ENCODE results near the gene TBC1D16.

The TBC1D16 gene

GRCh38 chr17:79926142-79926604 is 109.5 kb downstream of the TBC1D16 start:
- no peak overlapping the region for H3K9ac ChIP-seq (ENCODE audit: low read length)
- H3K36me3 ChIP-seq (ENCODE audit: control insufficient read depth, insufficient read depth, low read length) = no peaks in the 10 kb centered on the region
- no peak overlapping the region for H3K4me3 ChIP-seq (ENCODE audit: low read depth, low read length)
- H3K9me3 ChIP-seq (ENCODE audit: control insufficient read depth, insufficient read depth, low read depth, low read length) = no peaks in the 10 kb centered on the region
- H3K27me3 ChIP-seq (ENCODE audit: control insufficient read depth, insufficient read depth, low read length) = peaks cover 33% of the 10 kb centered on the region
- H3K27ac ChIP-seq (ENCODE audit: low read depth, low read length) = no peak overlapping the region
- peaks cover 18% of the 10 kb centered on the region for H3K4me1 ChIP-seq (ENCODE audit: control insufficient read depth, insufficient read depth, low read length)

DNA sequence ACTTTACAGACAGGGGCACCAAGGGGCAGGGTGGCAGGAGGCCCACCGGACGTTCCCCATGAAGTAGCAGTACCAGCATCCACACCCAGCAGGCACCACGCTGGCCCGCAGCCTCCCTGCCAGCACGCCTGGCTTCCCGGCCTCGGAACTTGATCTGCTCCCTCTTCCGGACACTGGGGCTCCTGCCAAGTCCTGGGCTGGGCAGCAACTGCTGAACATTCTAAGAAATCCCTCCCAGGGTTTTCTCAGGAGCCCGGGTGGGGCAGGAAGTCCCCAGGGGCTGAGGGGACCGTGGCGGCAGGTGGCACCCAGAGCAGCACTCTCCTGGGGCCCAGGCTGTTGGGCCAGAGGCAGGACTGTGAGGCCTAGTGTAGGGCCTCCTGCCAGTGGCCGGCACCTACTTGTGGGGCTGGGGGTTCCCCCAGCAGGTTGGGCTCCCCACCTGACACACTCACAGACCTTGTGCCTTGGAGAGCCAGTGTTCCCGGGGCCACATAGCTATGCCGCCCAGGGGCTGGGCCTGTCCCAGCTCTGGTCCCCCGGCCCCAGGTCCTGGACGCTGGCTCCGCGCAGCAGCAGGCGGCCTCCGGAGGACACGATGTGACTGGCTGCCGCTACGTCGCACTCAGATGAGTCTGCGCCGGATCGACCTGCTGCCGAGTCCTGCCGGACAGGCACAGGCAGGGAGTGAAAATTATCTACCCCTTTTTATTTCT is 110.3 kb downstream of the TBC1D16 start:
- Histone ChIP-seq H3K27ac (ENCODE audit: low read depth, low read length) (no peak overlapping the region), H3K4me3 (ENCODE audit: low read depth, low read length) (no peak overlapping the region), H3K36me3 (ENCODE audit: control insufficient read depth, insufficient read depth, low read length) (no peaks in the 10 kb centered on the region), H3K9ac (ENCODE audit: low read length) (no peak overlapping the region), H3K27me3 (ENCODE audit: control insufficient read depth, insufficient read depth, low read length) (peaks cover 29% of the 10 kb centered on the region; the same call in 1 of the 2 replicates), H3K9me3 (ENCODE audit: control insufficient read depth, insufficient read depth, low read depth, low read length) (no peaks in the 10 kb centered on the region), H3K4me1 (ENCODE audit: control insufficient read depth, insufficient read depth, low read length) (peaks cover 13% of the 10 kb centered on the region; the same call in 1 of the 2 replicates)

- Histone ChIP-seq H3K36me3 (ENCODE audit: control insufficient read depth, insufficient read depth, low read length) (no peaks in the 10 kb centered on the region), H3K27ac (ENCODE audit: low read depth, low read length) (no peak overlapping the region), H3K27me3 (ENCODE audit: control insufficient read depth, insufficient read depth, low read length) (peaks cover 23% of the 10 kb centered on the region; the same call in 1 of the 2 replicates), H3K9me3 (ENCODE audit: control insufficient read depth, insufficient read depth, low read depth, low read length) (no peaks in the 10 kb centered on the region), H3K4me3 (ENCODE audit: low read depth, low read length) (no peak overlapping the region), H3K4me1 (ENCODE audit: control insufficient read depth, insufficient read depth, low read length) (peaks cover 12% of the 10 kb centered on the region; the same call in 1 of the 2 replicates), H3K9ac (ENCODE audit: low read length) (no peak overlapping the region)
Observed at GRCh38 chr17:79924639-79924976, 111.1 kb downstream of the TBC1D16 start.

GRCh38 chr17:79923974-79924638 is 111.6 kb downstream of the TBC1D16 start:
- H3K4me3 ChIP-seq (ENCODE audit: low read depth, low read length) = no peak overlapping the region
- H3K9me3 ChIP-seq (ENCODE audit: control insufficient read depth, insufficient read depth, low read depth, low read length) = no peaks in the 10 kb centered on the region
- H3K9ac ChIP-seq (ENCODE audit: low read length) = no peak overlapping the region
- H3K27ac ChIP-seq (ENCODE audit: low read depth, low read length) = no peak overlapping the region
- peaks cover 18% of the 10 kb centered on the region; the same call in 1 of the 2 replicates for H3K27me3 ChIP-seq (ENCODE audit: control insufficient read depth, insufficient read depth, low read length)
- H3K36me3 ChIP-seq (ENCODE audit: control insufficient read depth, insufficient read depth, low read length) = no peaks in the 10 kb centered on the region
- peaks cover 8% of the 10 kb centered on the region; the same call in 1 of the 2 replicates for H3K4me1 ChIP-seq (ENCODE audit: control insufficient read depth, insufficient read depth, low read length)

DNA sequence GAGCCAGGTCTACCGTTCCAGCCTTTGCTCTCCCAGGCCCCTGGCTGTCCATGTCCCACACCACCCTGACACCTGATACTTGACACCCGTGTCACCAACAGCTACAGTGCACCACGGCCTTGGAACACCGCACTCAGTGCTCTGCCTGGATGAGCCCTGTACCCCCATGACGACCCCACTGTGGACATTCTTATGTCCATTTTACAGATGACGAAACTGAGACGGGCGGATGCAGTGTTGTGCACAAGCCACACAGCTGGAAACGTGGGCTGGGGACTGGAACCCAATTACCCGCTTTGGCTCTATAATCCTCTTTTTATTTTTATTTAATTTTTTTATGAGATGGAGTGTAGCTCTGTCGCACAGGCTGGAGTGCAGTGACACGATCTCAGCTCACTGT is 112.9 kb downstream of the TBC1D16 start:
- Histone ChIP-seq H3K36me3 (ENCODE audit: control insufficient read depth, insufficient read depth, low read length) (no peaks in the 10 kb centered on the region), H3K9me3 (ENCODE audit: control insufficient read depth, insufficient read depth, low read depth, low read length) (no peaks in the 10 kb centered on the region), H3K9ac (ENCODE audit: low read length) (no peak overlapping the region), H3K4me3 (ENCODE audit: low read depth, low read length) (no peak overlapping the region), H3K27ac (ENCODE audit: low read depth, low read length) (no peak overlapping the region), H3K27me3 (ENCODE audit: control insufficient read depth, insufficient read depth, low read length) (peaks cover 8% of the 10 kb centered on the region; the same call in 1 of the 2 replicates), H3K4me1 (ENCODE audit: control insufficient read depth, insufficient read depth, low read length) (peaks cover 8% of the 10 kb centered on the region; the same call in 1 of the 2 replicates)

GRCh38 chr17:79922116-79922601 is 113.5 kb downstream of the TBC1D16 start:
- Histone ChIP-seq H3K9ac (ENCODE audit: low read length) (no peak overlapping the region), H3K9me3 (ENCODE audit: control insufficient read depth, insufficient read depth, low read depth, low read length) (no peaks in the 10 kb centered on the region), H3K27me3 (ENCODE audit: control insufficient read depth, insufficient read depth, low read length) (peaks cover 5% of the 10 kb centered on the region; the same call in 1 of the 2 replicates), H3K4me1 (ENCODE audit: control insufficient read depth, insufficient read depth, low read length) (peaks cover 8% of the 10 kb centered on the region; the same call in 1 of the 2 replicates), H3K36me3 (ENCODE audit: control insufficient read depth, insufficient read depth, low read length) (no peaks in the 10 kb centered on the region), H3K4me3 (ENCODE audit: low read depth, low read length) (no peak overlapping the region), H3K27ac (ENCODE audit: low read depth, low read length) (no peak overlapping the region)

DNA sequence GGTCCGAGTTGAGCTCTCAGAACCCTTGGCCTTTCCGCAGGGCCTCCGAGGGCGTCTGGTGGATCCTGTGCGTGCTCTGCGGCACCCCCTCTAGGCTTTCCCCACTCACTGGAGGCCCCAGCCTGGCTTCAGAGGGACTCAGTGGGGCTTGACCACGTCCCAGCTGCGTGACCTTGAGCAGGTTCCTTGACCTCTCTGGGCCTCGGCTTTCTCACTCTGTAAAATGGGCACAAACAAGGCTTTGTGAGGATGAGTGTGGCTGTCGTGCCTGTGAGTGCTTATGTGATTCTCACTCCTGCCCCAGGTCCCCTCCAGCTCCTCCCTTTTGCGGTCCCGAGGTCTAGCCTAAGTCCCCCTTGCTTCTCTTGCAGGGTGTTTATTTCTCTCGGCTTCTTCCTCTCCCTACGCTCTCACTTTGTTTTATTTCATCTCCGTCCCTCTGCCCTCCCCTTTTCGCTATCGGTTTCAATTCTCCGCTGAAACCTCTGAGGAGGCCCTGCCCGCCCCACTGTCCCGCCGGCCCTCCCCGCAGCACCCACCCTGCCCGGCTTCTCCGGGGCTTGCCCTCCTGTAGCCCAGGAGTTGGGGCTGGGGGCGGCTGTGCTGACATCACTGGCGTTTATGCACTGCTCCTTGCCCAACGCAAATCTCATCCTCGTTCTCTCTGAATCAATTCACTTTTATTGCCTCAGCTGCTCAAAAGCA is 114.1 kb downstream of the TBC1D16 start:
- Histone ChIP-seq H3K27ac (ENCODE audit: low read depth, low read length) (no peak overlapping the region), H3K36me3 (ENCODE audit: control insufficient read depth, insufficient read depth, low read length) (no peaks in the 10 kb centered on the region), H3K27me3 (ENCODE audit: control insufficient read depth, insufficient read depth, low read length) (peaks cover 5% of the 10 kb centered on the region; the same call in 1 of the 2 replicates), H3K4me3 (ENCODE audit: low read depth, low read length) (no peak overlapping the region), H3K4me1 (ENCODE audit: control insufficient read depth, insufficient read depth, low read length) (peaks cover 8% of the 10 kb centered on the region; the same call in 1 of the 2 replicates), H3K9ac (ENCODE audit: low read length) (no peak overlapping the region), H3K9me3 (ENCODE audit: control insufficient read depth, insufficient read depth, low read depth, low read length) (no peaks in the 10 kb centered on the region)

DNA sequence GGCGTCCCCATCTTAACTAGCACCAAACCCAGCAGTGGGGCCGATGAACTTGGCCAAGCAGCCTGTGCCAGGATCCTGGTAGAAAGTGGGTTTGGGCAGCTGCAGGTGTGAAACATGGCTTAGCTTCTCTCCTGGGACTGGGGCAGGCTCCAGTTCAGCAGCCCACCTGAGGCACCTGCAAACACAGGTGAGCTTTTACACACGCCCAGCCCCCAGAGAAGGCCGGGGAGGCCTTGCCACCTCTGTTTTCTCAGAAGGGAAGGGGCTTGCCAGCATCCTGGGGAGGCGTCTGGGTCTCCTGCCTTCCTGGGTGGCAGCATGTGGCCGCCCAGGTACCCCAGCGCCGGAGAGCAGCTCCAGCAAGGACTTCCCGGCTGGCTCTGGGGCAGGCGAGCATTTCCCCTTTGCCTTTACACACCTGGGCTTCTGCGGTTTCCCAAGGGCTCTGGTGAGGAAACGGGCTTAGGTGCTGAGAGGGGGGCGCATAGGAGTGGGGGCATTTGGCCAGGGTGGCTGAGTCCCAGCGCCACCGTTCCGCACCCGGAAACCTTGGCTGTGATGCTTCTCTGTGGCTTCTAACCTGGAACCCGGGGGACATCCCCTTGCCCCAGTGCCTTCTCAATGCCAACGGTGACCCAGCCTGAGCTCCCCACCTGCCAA is 114.8 kb downstream of the TBC1D16 start:
- H3K36me3 ChIP-seq (ENCODE audit: control insufficient read depth, insufficient read depth, low read length) = no peaks in the 10 kb centered on the region
- H3K4me1 ChIP-seq (ENCODE audit: control insufficient read depth, insufficient read depth, low read length) = peaks cover 7% of the 10 kb centered on the region
- H3K9ac ChIP-seq (ENCODE audit: low read length) = no peak overlapping the region
- no peak overlapping the region for H3K27ac ChIP-seq (ENCODE audit: low read depth, low read length)
- H3K27me3 ChIP-seq (ENCODE audit: control insufficient read depth, insufficient read depth, low read length) = peaks cover 5% of the 10 kb centered on the region; the same call in 1 of the 2 replicates
- H3K9me3 ChIP-seq (ENCODE audit: control insufficient read depth, insufficient read depth, low read depth, low read length) = no peaks in the 10 kb centered on the region
- no peak overlapping the region for H3K4me3 ChIP-seq (ENCODE audit: low read depth, low read length)

DNA sequence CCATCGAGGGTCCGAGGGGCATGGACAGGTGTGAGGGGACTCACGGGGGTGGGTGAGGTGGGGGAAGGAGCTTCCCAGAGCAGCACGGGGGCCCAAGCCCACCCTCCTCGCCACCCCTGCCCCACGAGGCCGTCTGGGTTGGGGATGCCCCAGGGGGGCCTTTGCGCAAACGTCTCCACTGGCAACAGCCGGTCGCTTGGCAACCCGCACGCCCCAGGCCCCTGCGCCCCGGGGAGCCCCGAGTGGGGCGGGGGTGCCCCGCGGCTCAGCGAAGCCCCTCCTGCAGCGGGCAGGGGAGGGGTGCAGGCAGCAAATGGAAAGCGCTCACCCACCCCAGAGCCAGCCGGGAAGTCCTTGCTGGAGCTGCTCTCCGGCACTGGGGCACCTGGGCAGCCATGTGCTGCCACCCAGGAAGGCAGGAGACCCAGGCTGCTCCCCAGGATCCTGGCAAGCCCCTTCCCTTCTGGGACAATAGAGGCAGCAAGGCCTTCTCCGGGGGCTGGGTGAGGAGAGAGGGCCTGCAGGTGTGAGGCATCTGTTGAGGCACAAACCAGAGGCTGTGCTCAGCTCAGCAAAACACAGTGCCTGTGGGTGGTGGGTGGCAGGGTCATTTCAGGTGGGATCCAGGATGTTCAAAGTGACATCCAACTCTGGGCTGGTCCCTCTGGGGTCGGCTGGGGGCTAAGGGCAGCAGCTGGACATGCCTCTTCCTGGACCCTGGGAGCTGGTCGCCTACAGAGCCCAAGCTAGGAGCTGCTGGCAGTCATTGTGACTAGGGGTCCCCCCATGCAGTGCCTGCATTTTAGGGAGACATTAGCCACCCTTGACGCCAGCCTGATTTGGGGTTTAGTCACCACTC is 115.6 kb downstream of the TBC1D16 start:
- Histone ChIP-seq H3K9ac (ENCODE audit: low read length) (no peak overlapping the region), H3K4me1 (ENCODE audit: control insufficient read depth, insufficient read depth, low read length) (peaks cover 10% of the 10 kb centered on the region), H3K27ac (ENCODE audit: low read depth, low read length) (no peak overlapping the region)

DNA sequence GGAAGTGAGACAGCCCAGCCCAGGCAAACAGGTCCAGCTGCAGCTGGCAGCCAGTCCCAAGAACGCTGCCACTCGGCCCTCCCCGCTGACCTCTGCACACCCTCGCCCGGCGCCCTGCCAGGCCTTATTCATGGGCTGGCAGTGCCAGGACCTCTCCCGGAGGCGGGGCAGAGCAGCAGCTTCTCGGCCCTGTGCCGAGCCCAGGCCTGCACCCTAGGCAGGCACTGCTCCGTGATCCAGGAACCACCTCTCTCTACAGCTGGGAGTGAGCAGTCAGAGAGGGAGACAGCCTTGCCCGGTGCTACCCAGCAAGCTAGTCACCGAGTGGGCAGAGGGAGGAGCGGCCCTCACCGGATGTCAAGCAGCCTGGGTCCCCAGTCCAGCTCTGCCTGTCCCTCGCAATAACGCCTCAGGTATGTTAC is 116.5 kb downstream of the TBC1D16 start:
- Histone ChIP-seq H3K4me1 (ENCODE audit: control insufficient read depth, insufficient read depth, low read length) (peaks cover 9% of the 10 kb centered on the region), H3K27me3 (ENCODE audit: control insufficient read depth, insufficient read depth, low read length) (peaks cover 5% of the 10 kb centered on the region; the same call in 1 of the 2 replicates), H3K27ac (ENCODE audit: low read depth, low read length) (no peak overlapping the region), H3K9me3 (ENCODE audit: control insufficient read depth, insufficient read depth, low read depth, low read length) (no peaks in the 10 kb centered on the region), H3K4me3 (ENCODE audit: low read depth, low read length) (no peak overlapping the region), H3K9ac (ENCODE audit: low read length) (no peak overlapping the region), H3K36me3 (ENCODE audit: control insufficient read depth, insufficient read depth, low read length) (no peaks in the 10 kb centered on the region)

More for the DNA sequence above, 115.6 kb downstream of the TBC1D16 start:
- H3K9me3 ChIP-seq (ENCODE audit: control insufficient read depth, insufficient read depth, low read depth, low read length) = no peaks in the 10 kb centered on the region
- H3K4me3 ChIP-seq (ENCODE audit: low read depth, low read length) = no peak overlapping the region
- no peaks in the 10 kb centered on the region for H3K36me3 ChIP-seq (ENCODE audit: control insufficient read depth, insufficient read depth, low read length)
- peaks cover 5% of the 10 kb centered on the region; the same call in 1 of the 2 replicates for H3K27me3 ChIP-seq (ENCODE audit: control insufficient read depth, insufficient read depth, low read length)
